IMR-90 (cell line): ENCODE results near the gene KIAA0513. TPM values are rescaled to one million over a fixed set of nuclear protein-coding genes. Genes with fewer than 3 reads are reported as not detected.

ENCODE experiments used
- ATAC-seq: fragments of 200-7000 bp; cut with Tn5 transposase; 2 replicates; pipeline ENCODE4 v1.9.1; 2020; ENCODE audit warnings: low read depth, mild to moderate bottlenecking, moderate library complexity
- BruUV-seq: library from RNA; stranded (reverse); fragments of 400-500 nt; replicated peaks from 2 replicates; lab custom pipeline; 2021; lab: Mats Ljungman, UMichigan
- CTCF ChIA-PET: fragments of 300-600 bp; formaldehyde crosslinking; extraction: SDS; loops from one replicate; lab custom pipeline; 2021; ENCODE audit warnings: antibody characterized with exemption; lab: Yijun Ruan, JAX
- POLR2A ChIA-PET: fragments of 300-600 bp; sonication (Branson Sonifier 250); formaldehyde crosslinking; loops from one replicate; lab custom pipeline; 2022; ENCODE audit warnings: antibody characterized with exemption; ENCODE audit not compliant: unreplicated experiment; lab: Charles Lee
- DNase-seq: peaks from one replicate; pipeline ENCODE4 v3.0.0; 2013
- H2AFZ ChIP-seq: replicated peaks from 2 replicates; pipeline ENCODE3; 2013; ENCODE audit warnings: low read length, mild to moderate bottlenecking; ENCODE audit not compliant: poor library complexity
- H2AK5ac ChIP-seq: 2 replicates; pipeline ENCODE4 v1.6.1; 2013; ENCODE audit warnings: low read depth, low read length, inconsistent platforms
- H2AK9ac ChIP-seq: replicated peaks from 2 replicates; pipeline ENCODE3; 2013; ENCODE audit warnings: mild to moderate bottlenecking, low read depth, low read length, moderate library complexity; ENCODE audit not compliant: poor library complexity
- H2BK120ac ChIP-seq: 2 replicates; pipeline ENCODE4 v1.6.1; 2013; ENCODE audit warnings: low read depth, low read length, inconsistent platforms
- H2BK15ac ChIP-seq: 3 replicates; pipeline ENCODE4 v1.6.1; 2013; ENCODE audit warnings: low read depth, low read length, inconsistent platforms
- H2BK20ac ChIP-seq: 2 replicates; pipeline ENCODE4 v1.6.1; 2013; ENCODE audit warnings: low read depth, mild to moderate bottlenecking, inconsistent platforms, low read length, moderate library complexity
- H2BK5ac ChIP-seq: 2 replicates; pipeline ENCODE4 v1.6.1; 2013; ENCODE audit warnings: mild to moderate bottlenecking, low read depth, low read length, inconsistent platforms; ENCODE audit not compliant: poor library complexity, severe bottlenecking
- H3K14ac ChIP-seq: replicated peaks from 2 replicates; pipeline ENCODE4 v1.6.1; 2013; ENCODE audit warnings: low read depth, low read length, inconsistent platforms
- H3K18ac ChIP-seq: 2 replicates; pipeline ENCODE4 v1.6.1; 2013; ENCODE audit warnings: low read depth, low read length, control low read depth
- H3K23ac ChIP-seq: 2 replicates; pipeline ENCODE4 v1.6.1; 2013; ENCODE audit warnings: low read depth, low read length, inconsistent platforms
- H3K27ac ChIP-seq: 2 replicates; pipeline ENCODE4 v1.5.1; 2013; ENCODE audit warnings: mild to moderate bottlenecking, control low read depth, low read length; ENCODE audit not compliant: insufficient read depth
- H3K27me3 ChIP-seq: 2 replicates; pipeline ENCODE4 v1.6.1; 2013; ENCODE audit warnings: low read length; ENCODE audit not compliant: control insufficient read depth, insufficient read depth
- H3K36me3 ChIP-seq: 2 replicates; pipeline ENCODE4 v1.6.1; 2013; ENCODE audit warnings: low read length, mixed read lengths; ENCODE audit not compliant: control insufficient read depth, insufficient read depth
- H3K4ac ChIP-seq: 2 replicates; pipeline ENCODE4 v1.6.1; 2013; ENCODE audit warnings: low read depth, low read length, inconsistent platforms
- H3K4me1 ChIP-seq: 2 replicates; pipeline ENCODE4 v1.6.1; 2013; ENCODE audit warnings: low read length, mixed read lengths; ENCODE audit not compliant: control insufficient read depth, insufficient read depth
- H3K4me2 ChIP-seq: 2 replicates; pipeline ENCODE4 v1.6.1; 2013; ENCODE audit warnings: low read depth, mild to moderate bottlenecking, control low read depth, low read length, moderate library complexity
- H3K4me3 ChIP-seq: 2 replicates; pipeline ENCODE4 v1.5.1; 2013; ENCODE audit warnings: low read depth, mild to moderate bottlenecking, control low read depth, low read length, moderate library complexity; ENCODE audit not compliant: insufficient read depth
- H3K56ac ChIP-seq: 2 replicates; pipeline ENCODE4 v1.6.1; 2013; ENCODE audit warnings: low read length, inconsistent platforms; ENCODE audit not compliant: insufficient read depth; ENCODE audit errors: extremely low read depth
- H3K79me1 ChIP-seq, 2 experiments: 2 replicates each; pipeline ENCODE4 v1.6.1; 2013; ENCODE audit warnings: low read length in 2 of 2, inconsistent platforms in 1 of 2, low read depth in 1 of 2
- H3K9ac ChIP-seq: 2 replicates; pipeline ENCODE4 v1.6.1; 2013; ENCODE audit warnings: low read depth, low read length, control low read depth
- H3K9me1 ChIP-seq: 2 replicates; pipeline ENCODE4 v1.6.1; 2013; ENCODE audit warnings: low read length, inconsistent platforms; ENCODE audit not compliant: insufficient read depth
- H3K9me3 ChIP-seq: 2 replicates; pipeline ENCODE4 v1.6.1; 2013; ENCODE audit warnings: low read length; ENCODE audit not compliant: control insufficient read depth, insufficient read depth
- H4K20me1 ChIP-seq: 2 replicates; pipeline ENCODE4 v1.6.1; 2013; ENCODE audit warnings: low read length, inconsistent platforms; ENCODE audit not compliant: insufficient read depth
- H4K5ac ChIP-seq: 2 replicates; pipeline ENCODE4 v1.6.1; 2013; ENCODE audit warnings: mild to moderate bottlenecking, low read depth, low read length, control low read depth
- H4K8ac ChIP-seq, 2 experiments: 2 replicates each; pipeline ENCODE4 v1.6.1; 2013; ENCODE audit warnings: low read depth in 2 of 2, low read length in 2 of 2, control low read depth in 1 of 2, inconsistent platforms in 1 of 2
- H4K91ac ChIP-seq: 2 replicates; pipeline ENCODE4 v1.6.1; 2013; ENCODE audit warnings: low read depth, low read length, inconsistent platforms; ENCODE audit not compliant: insufficient read depth
- BHLHE40 ChIP-seq: fragments of 150-350 bp; IDR thresholded peaks from 2 replicates; pipeline ENCODE4 v1.6.1; 2016; ENCODE audit warnings: mild to moderate bottlenecking, low read depth, low read length
- CEBPB ChIP-seq: IDR thresholded peaks from 2 replicates; pipeline ENCODE4 v1.6.1; 2012; ENCODE audit warnings: low read depth, low read length, improper control_type of control experiment
- CHD1 ChIP-seq: IDR thresholded peaks from 2 replicates; pipeline ENCODE4 v1.6.1; 2012; ENCODE audit warnings: low read depth, low read length, improper control_type of control experiment
- CTCF ChIP-seq: conservative IDR thresholded peaks from 2 replicates; pipeline ENCODE4 v1.5.1; 2012; ENCODE audit warnings: mild to moderate bottlenecking, low read depth, low read length, improper control_type of control experiment
- ELK1 ChIP-seq: fragments of 150-350 bp; IDR thresholded peaks from 2 replicates; pipeline ENCODE4 v1.6.1; 2016; ENCODE audit warnings: low read depth, mild to moderate bottlenecking, low read length, moderate library complexity, borderline replicate concordance
- FOS ChIP-seq: fragments of 150-350 bp; IDR thresholded peaks from 2 replicates; pipeline ENCODE4 v1.6.1; 2016; ENCODE audit warnings: low read depth, low read length
- MAZ ChIP-seq: IDR thresholded peaks from 2 replicates; pipeline ENCODE4 v1.6.1; 2012; ENCODE audit warnings: low read depth, mild to moderate bottlenecking, low read length, improper control_type of control experiment, moderate library complexity, borderline replicate concordance
- MXI1 ChIP-seq: IDR thresholded peaks from 2 replicates; pipeline ENCODE4 v1.6.1; 2012; ENCODE audit warnings: low read depth, mild to moderate bottlenecking, low read length, moderate library complexity, borderline replicate concordance
- NFE2L2 ChIP-seq: fragments of 150-350 bp; IDR thresholded peaks from 2 replicates; pipeline ENCODE4 v1.6.1; 2016; ENCODE audit warnings: low read depth, mild to moderate bottlenecking, low read length
- POLR2A ChIP-seq: IDR thresholded peaks from 2 replicates; pipeline ENCODE4 v1.6.1; 2012; ENCODE audit warnings: mild to moderate bottlenecking, low read depth, low read length
- RAD21 ChIP-seq: IDR thresholded peaks from 2 replicates; pipeline ENCODE4 v1.6.1; 2012; ENCODE audit warnings: low read length, improper control_type of control experiment
- RCOR1 ChIP-seq: IDR thresholded peaks from 2 replicates; pipeline ENCODE4 v1.6.1; 2012; ENCODE audit warnings: mild to moderate bottlenecking, low read length, improper control_type of control experiment; ENCODE audit not compliant: insufficient replicate concordance
- RFX5 ChIP-seq: IDR thresholded peaks from 2 replicates; pipeline ENCODE4 v1.8.0; 2012; ENCODE audit warnings: low read depth, mild to moderate bottlenecking, low read length, moderate library complexity
- SMC3 ChIP-seq: fragments of 150-350 bp; IDR thresholded peaks from 2 replicates; pipeline ENCODE4 v1.6.1; 2016; ENCODE audit warnings: low read depth, mild to moderate bottlenecking, antibody characterized with exemption, low read length, moderate library complexity
- USF2 ChIP-seq: fragments of 150-350 bp; IDR thresholded peaks from 2 replicates; pipeline ENCODE4 v1.6.1; 2017; ENCODE audit warnings: mild to moderate bottlenecking, antibody characterized with exemption, low read length, low read depth
- WGBS, 2 experiments: methylation state at CpG; one replicate each; pipeline versions ENCODE4 v1.1.5 to v1.1.7; 2013; ENCODE audit warnings: missing lambda C conversion rate in 2 of 2; ENCODE audit not compliant: insufficient read length in 1 of 2; ENCODE audit errors: extremely low coverage in 2 of 2; 5-methylcytosine and 5-hydroxymethylcytosine counted together
- dilution Hi-C: fragments of 300-500 bp; cut with HindIII; formaldehyde crosslinking; loops from one replicate; pipeline ENCODE4 v1.14.3; 2018; ENCODE audit warnings: low sequenced_read_pairs; ENCODE audit not compliant: unreplicated experiment
- in situ Hi-C: fragments of 300-500 bp; cut with MboI; formaldehyde crosslinking; loops from 3 replicates; pipeline ENCODE4 v1.14.3; 2019; ENCODE audit warnings: low sequenced_read_pairs, inconsistent platforms, mixed read lengths
- intact Hi-C: fragments of 100-400 bp; cut with micrococcal nuclease; formaldehyde crosslinking; loops from 2 replicates; pipeline ENCODE4 v1.10.0; 2022
- polyA plus RNA-seq, 3 experiments: library from polyadenylated mRNA; depleted of rRNA; stranded (reverse); fragments of >200 nt; gene quantifications; 2 replicates each; pipeline ENCODE4 v1.2.3, GENCODE V29; 2012; ENCODE audit warnings: low replicate concordance in 1 of 3
- total RNA-seq: library from RNA; depleted of rRNA; stranded (reverse); fragments of >200 nt; gene quantifications from 2 replicates; pipeline ENCODE4 v1.2.3, GENCODE V29; 2012

The KIAA0513 gene
- total and polyA plus RNA-seq, 2 of the 4 experiments (the other 2 are of a cell fraction) = 9.5 TPM

GRCh38 chr16:85132456-85133289 lies 105.1 kb downstream of the KIAA0513 start:
- no peak overlapping the region for H2BK5ac ChIP-seq
- no peaks in the 10 kb centered on the region for H4K20me1 ChIP-seq
- H2BK120ac ChIP-seq = no peak overlapping the region
- H3K27me3 ChIP-seq = no peaks in the 10 kb centered on the region
- no peaks in the 10 kb centered on the region for H3K9me3 ChIP-seq
- peaks cover 25% of the 10 kb centered on the region for H3K4me1 ChIP-seq
- no TSS peak for BruUV-seq
- DNase-seq (no peak), ATAC-seq (no peak)
- no peaks in the 10 kb centered on the region for H3K79me1 ChIP-seq
- H3K14ac ChIP-seq = no peak overlapping the region
- H2BK20ac ChIP-seq = no peak overlapping the region
- ChIA-PET POLR2A (no interaction called here), CTCF (interaction anchor here (0.6 kb wide), 1 partner anchor 1123 kb away, joined by 4 read pairs; no protein-coding TSS in a partner anchor)
- H3K4me3 ChIP-seq = no peak overlapping the region
- H3K36me3 ChIP-seq = no peaks in the 10 kb centered on the region
- H3K27ac ChIP-seq = no peak overlapping the region
- no peak overlapping the region for H4K91ac ChIP-seq
- intact Hi-C loops = no loop called here
- no peak overlapping the region for H3K9ac ChIP-seq
- no peak overlapping the region for H3K4me2 ChIP-seq
- dilution Hi-C loops = no loop called here
- no peak overlapping the region for H4K8ac ChIP-seq
- H2BK15ac ChIP-seq = no peak overlapping the region
- H4K5ac ChIP-seq = no peak overlapping the region
- H2AFZ ChIP-seq = no peak overlapping the region
- H3K18ac ChIP-seq = no peak overlapping the region
- peaks cover 19% of the 10 kb centered on the region for H3K9me1 ChIP-seq
- H2AK5ac ChIP-seq = no peak overlapping the region
- in situ Hi-C loops = no loop called here
- no peak overlapping the region for H3K56ac ChIP-seq
- H3K23ac ChIP-seq = no peak overlapping the region
- 94% methylated on average over 9 of the region's 20 CpGs; no CpG with 5 or more reads in 1 of the 2 experiments for WGBS, 2 experiments
- no peak overlapping the region for H3K4ac ChIP-seq
- no peak overlapping the region for H2AK9ac ChIP-seq
- TF ChIP-seq POLR2A (no peak), CEBPB (no peak), NFE2L2 (no peak), BHLHE40 (no peak), ELK1 (no peak), SMC3 (no peak), FOS (no peak), CTCF (no peak), CHD1 (no peak), USF2 (no peak), MAZ (no peak), RFX5 (no peak), RCOR1 (no peak), RAD21 (no peak), MXI1 (no peak)
